Adrenal gland (tissue), 12 donors: ENCODE measurements around the gene PRPF4. TPM values are rescaled to one million over a fixed set of nuclear protein-coding genes. Genes with fewer than 3 reads are reported as not detected.

Experiments used
- DNase-seq, 7 donors: peaks; one replicate each; pipeline ENCODE4 v3.0.0-alpha.2; 2019 to 2020
- H3K27ac ChIP-seq, 5 donors: fragments of 200-600 bp; sonication (generic) in 4 of 5; 1 replicate in 3 of 5; 2 replicates in 2 of 5; pipeline versions ENCODE4 v1.5.1 to v1.8.0; 2016 to 2020; ENCODE audit warnings: mild to moderate bottlenecking in 1 of 5
- H3K27me3 ChIP-seq: fragments of 200-600 bp; 2 replicates; pipeline ENCODE4 v1.8.0; 2021
- H3K36me3 ChIP-seq, 2 donors: fragments of 200-600 bp; replicated peaks in 1 of 2; 1 replicate in 1 of 2; 2 replicates in 1 of 2; pipeline versions ENCODE4 v1.5.1 to v1.8.0; 2018 to 2022
- H3K4me1 ChIP-seq, 2 donors: fragments of 200-600 bp; replicated peaks in 1 of 2; 1 replicate in 1 of 2; 2 replicates in 1 of 2; pipeline versions ENCODE4 v1.5.1 to v1.8.0; 2018 to 2021
- H3K4me3 ChIP-seq, 4 donors: fragments of 200-600 bp; sonication (generic) in 3 of 4; one replicate each; pipeline ENCODE4 v1.5.1; 2016 to 2018
- H3K9me3 ChIP-seq, 3 donors: fragments of 200-600 bp; sonication (generic) in 1 of 3; replicated peaks in 1 of 3; 1 replicate in 2 of 3; 2 replicates in 1 of 3; pipeline versions ENCODE4 v1.5.1 to v1.8.0; 2016 to 2021
- POLR2A ChIP-seq, 2 donors: fragments of 450-650 bp; IDR thresholded peaks; one replicate each; pipeline ENCODE4 v1.6.1; 2017; ENCODE audit warnings: antibody characterized with exemption in 2 of 2, mild to moderate bottlenecking in 2 of 2, moderate library complexity in 1 of 2
- WGBS, 4 donors: extraction: QIAGEN DNeasy Blood & Tissue Kit in 2 of 4; methylation state at CpG; one replicate each; pipeline versions ENCODE4 v1.1.5 to v1.1.7; 2013 to 2017; 5-methylcytosine and 5-hydroxymethylcytosine counted together
- intact Hi-C, 2 donors: fragments of 100-400 bp; cut with DNase I; formaldehyde crosslinking; loops; one replicate each; pipeline versions ENCODE4 v1.14.1 to v1.15.0; 2022 to 2023
- polyA plus RNA-seq, 3 donors: library from polyadenylated mRNA; stranded (reverse); fragments of 200-250 nt in 2 of 3; fragments of 350-450 nt in 1 of 3; fragmentation: Illumina TruSeq in 1 of 3; extraction: RNeasy Lipid Tissue Mini Kit (QIAGEN cat#74804) in 1 of 3; gene quantifications; one replicate each; pipeline ENCODE4 v1.2.3, GENCODE V29; 2013 to 2014
- total RNA-seq, 9 donors: library from RNA; depleted of rRNA in 4 of 9; stranded (reverse); fragments of >200 nt in 4 of 9; fragments of 120-200 nt in 1 of 9; fragmentation: NEBNext Ultra II Directional in 1 of 9; extraction: Animal tissue kit (Norgen Biotek cat#: 25700) in 1 of 9; gene quantifications; one replicate each; pipeline versions ENCODE4 v1.1.0 to v1.2.4, GENCODE V29; 2013 to 2023
- TF ChIP-seq, protein P1 (sequence below), 6 experiments: fragments of 450-650 bp in 4 of 6; fragments of 200-600 bp in 2 of 6; sonication (generic) in 1 of 6; IDR thresholded peaks; 1 replicate in 5 of 6; 2 replicates in 1 of 6; pipeline versions ENCODE4 v1.5.1 to v1.8.0; 2016 to 2021; ENCODE audit warnings: antibody characterized with exemption in 6 of 6, mild to moderate bottlenecking in 2 of 6, moderate library complexity in 1 of 6
- donor health status: healthy with polysubstance abuse.
- donor health status: Bipolar disorder and iron deficiency.
- donor health status: DM: yes; HTN: yes; CAD: no.
- donor health status: DM: no; HTN: no; CAD: no.
- donor health status: DM: no; HTN: no; CAD: no.
- donor health status: DM: yes; HTN: yes; CAD: no.

Gene PRPF4
- total and polyA plus RNA-seq, 12 donors = 9.6 to 46.3 (median 22.7) TPM

DNA sequence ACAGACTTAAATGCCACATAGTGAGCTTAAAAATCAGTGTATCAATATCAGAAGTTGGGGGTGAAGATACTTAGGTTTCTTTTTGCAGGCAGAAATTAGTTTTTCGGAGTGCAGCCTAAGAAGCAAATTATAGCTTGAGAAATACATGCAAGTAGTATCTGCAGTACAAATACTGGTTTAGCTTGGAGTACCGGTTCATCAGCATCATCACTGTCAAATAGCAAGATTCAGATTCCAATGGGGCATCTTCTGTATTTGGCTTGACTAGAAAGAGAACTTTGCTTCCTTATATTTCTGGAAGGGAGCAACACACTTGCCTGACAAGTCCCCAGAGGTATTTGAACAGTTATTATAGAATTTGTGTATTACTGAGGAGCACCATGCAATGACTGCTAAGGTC is 34.3 kb upstream of the PRPF4 start:
- Histone ChIP-seq H3K27me3 (no peaks in the 10 kb centered on the region), H3K9me3 (no peaks in the 10 kb centered on the region), H3K27ac (no peak overlapping the region), H3K4me3 (no peak overlapping the region), H3K36me3 (no peaks in the 10 kb centered on the region), H3K4me1 (peaks cover 0 to 43% of the 10 kb centered on the region in 2 donors)
- DNase-seq = no peak
- 94 to 100% (median 97%) methylated on average over 2 of the region's 2 CpGs for WGBS, 4 donors
- TF ChIP-seq, protein P1, sequence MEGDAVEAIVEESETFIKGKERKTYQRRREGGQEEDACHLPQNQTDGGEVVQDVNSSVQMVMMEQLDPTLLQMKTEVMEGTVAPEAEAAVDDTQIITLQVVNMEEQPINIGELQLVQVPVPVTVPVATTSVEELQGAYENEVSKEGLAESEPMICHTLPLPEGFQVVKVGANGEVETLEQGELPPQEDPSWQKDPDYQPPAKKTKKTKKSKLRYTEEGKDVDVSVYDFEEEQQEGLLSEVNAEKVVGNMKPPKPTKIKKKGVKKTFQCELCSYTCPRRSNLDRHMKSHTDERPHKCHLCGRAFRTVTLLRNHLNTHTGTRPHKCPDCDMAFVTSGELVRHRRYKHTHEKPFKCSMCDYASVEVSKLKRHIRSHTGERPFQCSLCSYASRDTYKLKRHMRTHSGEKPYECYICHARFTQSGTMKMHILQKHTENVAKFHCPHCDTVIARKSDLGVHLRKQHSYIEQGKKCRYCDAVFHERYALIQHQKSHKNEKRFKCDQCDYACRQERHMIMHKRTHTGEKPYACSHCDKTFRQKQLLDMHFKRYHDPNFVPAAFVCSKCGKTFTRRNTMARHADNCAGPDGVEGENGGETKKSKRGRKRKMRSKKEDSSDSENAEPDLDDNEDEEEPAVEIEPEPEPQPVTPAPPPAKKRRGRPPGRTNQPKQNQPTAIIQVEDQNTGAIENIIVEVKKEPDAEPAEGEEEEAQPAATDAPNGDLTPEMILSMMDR (IDR thresholded peaks at IDR 0.05) = no peak
- no peak for TF ChIP-seq POLR2A (IDR thresholded peaks at IDR 0.05)
- intact Hi-C loops = no loop called here

GRCh38 chr9:113244556-113244955 is 30.9 kb upstream of the PRPF4 start:
- H3K4me3 ChIP-seq = no peak overlapping the region
- H3K4me1 ChIP-seq = peaks cover 0 to 15% of the 10 kb centered on the region in 2 donors
- no peak for DNase-seq
- no peaks in the 10 kb centered on the region for H3K27me3 ChIP-seq
- no peak for TF ChIP-seq POLR2A (IDR thresholded peaks at IDR 0.05)
- TF ChIP-seq, protein P1 (IDR thresholded peaks at IDR 0.05) = no peak
- no peaks in the 10 kb centered on the region for H3K36me3 ChIP-seq
- intact Hi-C loops = no loop called here
- 93 to 98% (median 96%) methylated on average over 2 of the region's 2 CpGs for WGBS, 4 donors
- no peak overlapping the region for H3K27ac ChIP-seq
- H3K9me3 ChIP-seq = no peaks in the 10 kb centered on the region

- no peak for DNase-seq
- no peaks in the 10 kb centered on the region for H3K36me3 ChIP-seq
- H3K27me3 ChIP-seq = no peaks in the 10 kb centered on the region
- H3K4me3 ChIP-seq = no peak overlapping the region
- intact Hi-C loops = no loop called here
- WGBS, 4 donors = 91 to 95% (median 93%) methylated on average over 4 of the region's 4 CpGs
- no peaks in the 10 kb centered on the region for H3K9me3 ChIP-seq
- H3K4me1 ChIP-seq = peaks cover 0 to 12% of the 10 kb centered on the region in 2 donors
- TF ChIP-seq, protein P1 (IDR thresholded peaks at IDR 0.05) = no peak
- TF ChIP-seq POLR2A (IDR thresholded peaks at IDR 0.05) = no peak
- H3K27ac ChIP-seq = no peak overlapping the region
Observed at GRCh38 chr9:113245894-113246293, 29.6 kb upstream of the PRPF4 start.

- no peaks in the 10 kb centered on the region for H3K9me3 ChIP-seq
- no peak overlapping the region for H3K27ac ChIP-seq
- peaks cover 0 to 12% of the 10 kb centered on the region in 2 donors for H3K4me1 ChIP-seq
- no peak overlapping the region for H3K4me3 ChIP-seq
- DNase-seq = no peak
- no peaks in the 10 kb centered on the region for H3K27me3 ChIP-seq
- 79 to 90% (median 84%) methylated on average over 6 of the region's 6 CpGs for WGBS, 4 donors
- no peaks in the 10 kb centered on the region for H3K36me3 ChIP-seq
- TF ChIP-seq, protein P1 (IDR thresholded peaks at IDR 0.05) = no peak
- TF ChIP-seq POLR2A (IDR thresholded peaks at IDR 0.05) = no peak
- intact Hi-C loops = no loop called here
Observed at GRCh38 chr9:113246928-113247327, 28.5 kb upstream of the PRPF4 start.
